Measurements from ENCODE around the gene CCL22.

The CCL22 gene, protein sequence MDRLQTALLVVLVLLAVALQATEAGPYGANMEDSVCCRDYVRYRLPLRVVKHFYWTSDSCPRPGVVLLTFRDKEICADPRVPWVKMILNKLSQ

DNA sequence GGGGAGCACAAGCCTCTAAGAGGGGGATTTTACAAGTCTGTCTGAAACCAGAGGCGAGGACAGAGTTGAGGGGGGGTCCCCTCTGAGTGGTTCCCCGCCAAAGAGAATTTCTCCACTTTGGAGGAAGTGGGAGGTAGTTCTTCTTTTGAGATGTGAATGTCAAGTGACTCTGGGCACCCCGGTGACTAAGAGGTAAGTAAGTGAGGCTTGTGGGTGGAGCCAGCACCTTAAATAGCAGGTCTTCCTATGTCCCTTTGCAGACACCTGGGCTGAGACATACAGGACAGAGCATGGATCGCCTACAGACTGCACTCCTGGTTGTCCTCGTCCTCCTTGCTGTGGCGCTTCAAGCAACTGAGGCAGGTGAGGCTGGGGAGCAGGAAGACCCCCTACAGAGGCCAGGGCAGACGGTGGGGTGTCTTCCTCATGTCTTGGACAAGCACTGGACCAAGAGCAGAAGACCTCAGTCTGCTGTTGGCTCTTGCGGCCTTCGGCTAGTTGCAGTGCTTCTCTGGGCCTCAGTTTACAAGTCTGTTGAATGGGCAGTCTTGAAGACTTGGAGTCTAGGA, at the start of gene CCL22:
Gene CCL22 (plus strand): TSS at position 257 of the 569 bp plus-strand sequence. CDS start 34 bp downstream, at position 291.
- Histone ChIP-seq H3K36me3 (ENCODE audit: control insufficient read depth, insufficient read depth, low read length) (no peaks in the 10 kb centered on the region), H3K27me3 (ENCODE audit: control insufficient read depth, insufficient read depth, low read length) (no peaks in the 10 kb centered on the region), H3K4me1 (ENCODE audit: control insufficient read depth, insufficient read depth, low read length) (no peaks in the 10 kb centered on the region), H3K4me3 (ENCODE audit: low read depth, low read length) (no peak within 1 kb of the TSS), H3K9ac (ENCODE audit: low read depth, low read length) (no peak within 1 kb of the TSS), H3K27ac (ENCODE audit: low read depth, low read length) (no peak within 1 kb of the TSS), H3K9me3 (ENCODE audit: control insufficient read depth, insufficient read depth, low read length) (no peaks in the 10 kb centered on the region)

DNA sequence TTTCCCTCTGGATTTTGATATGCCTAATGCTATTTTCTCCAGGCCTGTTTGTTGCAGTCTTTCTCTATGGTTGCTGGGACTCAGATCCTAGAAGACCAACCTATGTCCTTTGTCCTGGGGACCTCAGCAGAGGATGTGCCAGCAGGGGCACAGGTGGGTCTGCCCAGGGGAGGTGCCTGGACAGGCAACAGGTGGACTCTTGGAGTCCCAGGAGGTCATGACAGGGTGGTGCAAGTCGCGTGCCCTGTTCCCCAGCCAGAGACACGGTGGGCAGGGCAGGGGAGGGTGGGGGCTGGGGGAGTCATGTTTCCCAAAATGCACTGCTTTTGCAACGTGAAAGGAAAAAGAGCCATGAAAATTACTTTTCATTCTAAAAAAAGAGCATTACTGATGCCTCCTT, 47.8 kb upstream of the CCL22 start:
- Histone ChIP-seq H3K4me1 (ENCODE audit: control insufficient read depth, insufficient read depth, low read length) (no peaks in the 10 kb centered on the region; the same call in 1 of the 2 replicates), H3K9me3 (ENCODE audit: control insufficient read depth, insufficient read depth, low read length) (no peaks in the 10 kb centered on the region), H3K36me3 (ENCODE audit: control insufficient read depth, insufficient read depth, low read length) (no peaks in the 10 kb centered on the region), H3K27ac (ENCODE audit: low read depth, low read length) (no peak overlapping the region), H3K27me3 (ENCODE audit: control insufficient read depth, insufficient read depth, low read length) (no peaks in the 10 kb centered on the region), H3K9ac (ENCODE audit: low read depth, low read length) (no peak overlapping the region), H3K4me3 (ENCODE audit: low read depth, low read length) (no peak overlapping the region)

DNA sequence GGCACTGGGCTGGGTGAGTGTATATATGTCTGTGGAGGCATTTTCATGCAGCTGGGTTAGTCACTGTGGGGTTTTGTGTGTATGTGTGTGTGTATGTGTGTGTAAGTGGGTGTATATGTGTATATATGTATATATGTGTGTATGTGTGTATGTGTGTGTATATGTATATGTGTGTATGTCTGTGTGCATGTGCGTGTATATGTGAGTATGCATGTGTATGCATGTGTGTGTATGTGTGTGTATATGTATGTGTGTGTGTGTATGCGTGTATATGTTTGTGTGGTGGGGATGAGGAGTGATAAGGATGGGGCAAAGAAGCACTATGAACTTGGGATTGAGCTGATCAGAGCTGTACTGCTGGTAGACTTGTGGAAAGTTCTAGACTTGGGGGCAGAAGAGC, 45.1 kb upstream of the CCL22 start:
- Histone ChIP-seq H3K27ac (ENCODE audit: low read depth, low read length) (no peak overlapping the region), H3K4me1 (ENCODE audit: control insufficient read depth, insufficient read depth, low read length) (peaks cover 6% of the 10 kb centered on the region), H3K9me3 (ENCODE audit: control insufficient read depth, insufficient read depth, low read length) (no peaks in the 10 kb centered on the region), H3K9ac (ENCODE audit: low read depth, low read length) (no peak overlapping the region), H3K27me3 (ENCODE audit: control insufficient read depth, insufficient read depth, low read length) (no peaks in the 10 kb centered on the region), H3K4me3 (ENCODE audit: low read depth, low read length) (no peak overlapping the region), H3K36me3 (ENCODE audit: control insufficient read depth, insufficient read depth, low read length) (no peaks in the 10 kb centered on the region)

DNA sequence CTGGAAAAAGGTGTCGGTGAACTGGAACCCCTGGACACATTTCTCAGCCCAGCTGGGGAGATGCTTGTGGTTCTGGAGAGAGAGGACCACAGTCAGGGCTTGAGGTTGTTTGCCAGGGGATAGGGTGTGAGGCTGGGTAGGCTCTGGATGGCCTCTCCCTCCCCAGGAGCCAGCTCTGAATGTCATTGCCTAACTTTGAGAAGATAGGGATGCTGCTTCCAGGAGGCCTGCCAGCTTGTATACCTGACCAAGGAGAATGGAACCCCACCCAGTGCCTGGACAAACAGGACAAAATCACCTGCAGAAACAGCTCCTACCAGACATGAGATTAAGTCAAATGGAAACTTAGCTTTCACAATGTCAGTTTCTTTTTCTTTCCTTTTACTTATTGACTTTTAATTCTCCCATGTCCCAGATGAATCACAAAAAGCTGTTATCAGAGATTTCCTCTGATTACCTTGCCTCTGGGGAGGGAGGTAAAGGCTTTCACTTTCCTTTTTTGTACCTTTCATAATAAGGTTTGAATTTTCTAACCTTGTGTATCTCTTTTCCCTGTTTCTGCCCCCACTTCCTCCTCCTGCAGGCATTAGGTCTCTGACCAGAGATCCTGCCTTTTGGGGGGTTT, 44.3 kb upstream of the CCL22 start:
- H3K4me3 ChIP-seq (ENCODE audit: low read depth, low read length), result no peak overlapping the region
- peaks cover 6% of the 10 kb centered on the region for H3K4me1 ChIP-seq (ENCODE audit: control insufficient read depth, insufficient read depth, low read length)
- no peaks in the 10 kb centered on the region for H3K36me3 ChIP-seq (ENCODE audit: control insufficient read depth, insufficient read depth, low read length)
- no peak overlapping the region for H3K27ac ChIP-seq (ENCODE audit: low read depth, low read length)
- H3K27me3 ChIP-seq (ENCODE audit: control insufficient read depth, insufficient read depth, low read length), result no peaks in the 10 kb centered on the region
- H3K9ac ChIP-seq (ENCODE audit: low read depth, low read length), result no peak overlapping the region
- H3K9me3 ChIP-seq (ENCODE audit: control insufficient read depth, insufficient read depth, low read length), result no peaks in the 10 kb centered on the region

DNA sequence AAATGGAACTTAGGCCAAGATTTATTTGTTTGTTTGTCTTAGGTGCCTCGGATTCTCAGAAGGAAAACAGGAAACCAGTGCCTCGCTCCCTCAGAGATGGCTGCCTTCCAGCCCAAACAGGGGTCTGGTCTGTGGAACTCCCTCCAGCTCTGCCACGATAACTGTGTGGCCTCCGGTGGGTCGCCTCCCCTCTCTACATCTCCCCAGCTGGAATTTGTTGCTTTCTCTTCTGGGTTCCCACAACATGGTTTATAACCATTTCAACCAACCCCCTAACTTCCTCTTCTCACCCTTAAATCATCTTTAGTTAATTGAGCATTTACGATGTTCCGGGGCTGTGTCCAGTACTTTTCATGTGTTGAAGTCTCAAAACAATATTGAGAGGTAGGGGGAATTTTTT, 43.2 kb upstream of the CCL22 start:
- no peak overlapping the region for H3K9ac ChIP-seq (ENCODE audit: low read depth, low read length)
- H3K4me3 ChIP-seq (ENCODE audit: low read depth, low read length), result no peak overlapping the region
- H3K4me1 ChIP-seq (ENCODE audit: control insufficient read depth, insufficient read depth, low read length), result peaks cover 11% of the 10 kb centered on the region
- H3K36me3 ChIP-seq (ENCODE audit: control insufficient read depth, insufficient read depth, low read length), result no peaks in the 10 kb centered on the region
- no peaks in the 10 kb centered on the region for H3K9me3 ChIP-seq (ENCODE audit: control insufficient read depth, insufficient read depth, low read length)
- no peak overlapping the region for H3K27ac ChIP-seq (ENCODE audit: low read depth, low read length)
- H3K27me3 ChIP-seq (ENCODE audit: control insufficient read depth, insufficient read depth, low read length), result no peaks in the 10 kb centered on the region

DNA sequence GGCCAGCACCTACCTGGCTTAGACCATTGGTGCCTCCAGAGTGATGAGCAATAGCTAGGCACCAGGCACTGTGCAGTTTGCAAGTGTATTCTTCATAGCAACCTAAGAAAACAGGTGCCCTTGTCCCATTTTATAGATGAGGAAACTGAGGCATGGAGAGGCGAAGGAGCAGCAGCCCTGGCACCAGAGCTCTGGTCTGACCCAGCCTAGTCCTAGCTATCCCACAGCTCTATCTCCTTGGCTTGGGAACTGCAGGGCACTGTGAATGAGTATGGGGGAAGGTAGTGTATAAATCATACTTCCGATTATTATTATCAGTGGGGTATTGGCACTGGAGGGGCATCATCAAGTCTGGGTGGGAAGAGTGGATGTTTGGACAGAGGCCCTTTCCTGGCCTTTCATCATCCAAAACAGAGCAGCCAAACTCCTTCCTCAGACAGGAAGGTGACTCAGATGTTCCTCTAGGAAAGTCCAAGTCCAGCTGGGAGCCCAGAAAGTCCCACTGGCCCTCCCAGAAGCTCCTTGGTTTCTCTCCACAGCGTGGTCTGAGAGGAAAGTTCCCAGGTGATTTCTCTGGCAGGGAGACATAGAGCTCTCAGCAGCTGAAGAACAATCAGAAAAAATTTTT, 42.1 kb upstream of the CCL22 start:
- no peak overlapping the region for H3K27ac ChIP-seq (ENCODE audit: low read depth, low read length)
- H3K4me1 ChIP-seq (ENCODE audit: control insufficient read depth, insufficient read depth, low read length), result peaks cover 11% of the 10 kb centered on the region
- H3K4me3 ChIP-seq (ENCODE audit: low read depth, low read length), result no peak overlapping the region
- no peaks in the 10 kb centered on the region for H3K9me3 ChIP-seq (ENCODE audit: control insufficient read depth, insufficient read depth, low read length)
- no peak overlapping the region for H3K9ac ChIP-seq (ENCODE audit: low read depth, low read length)
- no peaks in the 10 kb centered on the region for H3K27me3 ChIP-seq (ENCODE audit: control insufficient read depth, insufficient read depth, low read length)
- no peaks in the 10 kb centered on the region for H3K36me3 ChIP-seq (ENCODE audit: control insufficient read depth, insufficient read depth, low read length)

DNA sequence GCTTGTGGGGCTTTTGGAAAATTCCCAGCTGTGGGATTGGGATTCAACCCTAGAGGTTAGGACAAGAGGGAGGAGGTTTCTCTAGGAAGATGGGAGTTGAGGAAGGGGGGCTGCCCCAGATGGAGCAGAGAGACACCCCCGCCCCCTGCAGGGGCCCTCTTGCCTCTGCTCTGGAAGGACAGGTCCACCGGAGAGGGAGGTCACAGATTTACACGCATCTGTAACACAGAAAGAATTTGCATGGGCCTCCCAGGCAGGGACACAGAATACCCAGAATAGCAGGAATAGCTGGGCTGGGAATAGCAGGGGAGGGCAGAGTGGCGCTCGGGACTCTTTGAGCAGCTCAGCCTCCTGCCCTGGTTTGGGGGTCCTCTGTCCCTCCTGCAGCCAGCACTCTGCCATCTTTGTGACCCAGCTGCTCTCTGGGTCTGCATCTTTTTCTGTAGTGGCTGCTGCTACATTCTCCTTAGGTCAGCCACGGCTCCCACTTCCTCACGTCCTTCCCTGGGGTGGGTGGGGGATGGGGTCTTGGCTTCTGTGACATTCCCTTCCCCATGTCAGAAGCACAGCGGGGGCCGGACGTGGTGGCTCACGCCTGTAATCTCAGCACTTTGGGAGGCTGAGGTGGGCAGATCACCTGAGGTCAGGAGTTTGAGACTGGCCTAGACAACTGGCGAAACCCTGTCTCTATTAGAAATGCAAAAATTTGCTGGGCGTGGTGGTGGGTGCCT, 40.2 kb upstream of the CCL22 start:
- Histone ChIP-seq H3K4me3 (ENCODE audit: low read depth, low read length) (no peak overlapping the region), H3K36me3 (ENCODE audit: control insufficient read depth, insufficient read depth, low read length) (no peaks in the 10 kb centered on the region), H3K4me1 (ENCODE audit: control insufficient read depth, insufficient read depth, low read length) (peaks cover 11% of the 10 kb centered on the region), H3K9me3 (ENCODE audit: control insufficient read depth, insufficient read depth, low read length) (no peaks in the 10 kb centered on the region), H3K9ac (ENCODE audit: low read depth, low read length) (no peak overlapping the region), H3K27ac (ENCODE audit: low read depth, low read length) (no peak overlapping the region), H3K27me3 (ENCODE audit: control insufficient read depth, insufficient read depth, low read length) (no peaks in the 10 kb centered on the region)

DNA sequence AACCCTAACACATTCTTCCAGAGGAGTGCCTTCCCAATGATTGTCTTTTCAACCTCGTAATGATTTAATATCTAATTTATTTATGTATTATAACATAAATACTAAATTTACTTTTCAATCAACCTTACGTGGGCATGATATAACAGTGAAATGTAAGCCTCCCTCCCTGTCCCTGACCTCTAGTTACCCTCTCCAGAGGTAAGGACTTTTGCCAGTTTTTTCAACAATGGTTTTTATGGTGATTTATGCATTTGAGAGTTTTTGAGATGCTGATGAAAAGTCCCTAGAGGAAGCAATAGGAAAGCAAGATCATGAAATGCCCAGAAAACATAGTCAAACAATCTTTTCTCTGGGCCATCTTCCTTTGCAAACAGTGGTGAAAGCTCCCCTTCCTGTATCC, 38.9 kb upstream of the CCL22 start:
- H3K4me1 ChIP-seq (ENCODE audit: control insufficient read depth, insufficient read depth, low read length), result peaks cover 11% of the 10 kb centered on the region; the same call in 1 of the 2 replicates
- H3K27ac ChIP-seq (ENCODE audit: low read depth, low read length), result no peak overlapping the region
- H3K27me3 ChIP-seq (ENCODE audit: control insufficient read depth, insufficient read depth, low read length), result no peaks in the 10 kb centered on the region
- no peak overlapping the region for H3K4me3 ChIP-seq (ENCODE audit: low read depth, low read length)
- no peaks in the 10 kb centered on the region for H3K9me3 ChIP-seq (ENCODE audit: control insufficient read depth, insufficient read depth, low read length)
- H3K9ac ChIP-seq (ENCODE audit: low read depth, low read length), result no peak overlapping the region
- H3K36me3 ChIP-seq (ENCODE audit: control insufficient read depth, insufficient read depth, low read length), result no peaks in the 10 kb centered on the region

DNA sequence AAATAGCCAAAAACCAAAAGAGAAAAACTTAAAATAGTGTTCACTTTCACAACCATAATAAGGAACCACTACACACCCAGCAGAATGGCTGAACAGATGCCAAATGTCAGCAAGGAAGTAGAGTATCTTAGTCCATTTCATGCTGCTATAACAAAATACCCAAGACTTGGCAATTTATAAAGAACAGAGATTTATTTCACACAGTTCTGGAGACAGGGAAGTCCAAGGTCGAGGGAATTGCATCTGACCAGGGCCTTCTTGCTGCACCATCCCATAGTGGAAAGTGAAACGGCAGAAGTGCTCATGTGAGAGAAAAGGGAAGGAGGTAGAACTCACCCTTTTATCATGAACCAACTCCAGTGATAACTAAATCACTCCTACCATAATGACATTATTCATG, 33.8 kb upstream of the CCL22 start:
- Histone ChIP-seq H3K36me3 (ENCODE audit: control insufficient read depth, insufficient read depth, low read length) (no peaks in the 10 kb centered on the region), H3K27me3 (ENCODE audit: control insufficient read depth, insufficient read depth, low read length) (no peaks in the 10 kb centered on the region), H3K4me1 (ENCODE audit: control insufficient read depth, insufficient read depth, low read length) (0 out of 2 replicates have a peak, but pooled peaks cover 4% of the 10 kb centered on the region), H3K4me3 (ENCODE audit: low read depth, low read length) (no peak overlapping the region), H3K9ac (ENCODE audit: low read depth, low read length) (no peak overlapping the region), H3K9me3 (ENCODE audit: control insufficient read depth, insufficient read depth, low read length) (no peaks in the 10 kb centered on the region), H3K27ac (ENCODE audit: low read depth, low read length) (no peak overlapping the region)

DNA sequence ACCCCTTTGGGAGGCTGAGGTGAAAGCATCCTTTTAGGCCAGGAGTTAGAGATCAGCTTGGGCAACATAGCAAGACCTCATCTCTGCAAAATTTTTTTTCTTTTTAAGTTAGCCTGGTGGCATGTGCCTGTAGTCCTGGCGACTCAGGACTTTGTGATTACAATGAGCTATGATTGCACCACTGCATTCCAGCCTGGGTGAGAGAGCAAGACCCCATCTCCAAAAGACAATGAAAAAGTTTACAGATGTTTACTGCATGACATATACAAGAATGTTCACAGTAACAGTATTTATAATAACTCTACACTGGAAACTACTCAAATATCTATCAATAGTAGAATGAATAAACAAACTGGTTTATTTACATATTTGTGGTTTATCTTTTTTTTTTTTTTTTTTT, 33.1 kb upstream of the CCL22 start:
- H3K4me1 ChIP-seq (ENCODE audit: control insufficient read depth, insufficient read depth, low read length), result no peaks in the 10 kb centered on the region
- no peak overlapping the region for H3K27ac ChIP-seq (ENCODE audit: low read depth, low read length)
- no peak overlapping the region for H3K4me3 ChIP-seq (ENCODE audit: low read depth, low read length)
- H3K9ac ChIP-seq (ENCODE audit: low read depth, low read length), result no peak overlapping the region
- no peaks in the 10 kb centered on the region for H3K36me3 ChIP-seq (ENCODE audit: control insufficient read depth, insufficient read depth, low read length)
- H3K27me3 ChIP-seq (ENCODE audit: control insufficient read depth, insufficient read depth, low read length), result no peaks in the 10 kb centered on the region
- H3K9me3 ChIP-seq (ENCODE audit: control insufficient read depth, insufficient read depth, low read length), result no peaks in the 10 kb centered on the region

All from HUES48 (cell line).